Endothelial cell of umbilical vein (primary cell): ENCODE results near the gene DIAPH3.

Experiments
- EZH2 ChIP-seq: IDR thresholded peaks from 2 replicates; pipeline ENCODE4 v1.6.1; 2012; ENCODE audit warnings: borderline replicate concordance, low read depth, mild to moderate bottlenecking, moderate library complexity, low read length, inconsistent platforms; ENCODE audit not compliant: severe bottlenecking
- POLR2AphosphoS5 ChIP-seq: IDR thresholded peaks from 2 replicates; pipeline ENCODE4 v1.6.1; 2012; ENCODE audit warnings: low read depth, mild to moderate bottlenecking, control low read depth, low read length, moderate library complexity; ENCODE audit not compliant: insufficient read depth
- TF ChIP-seq, protein P1 (sequence below), 2 donors: IDR thresholded peaks; 1 replicate in 1 of 2; 2 replicates in 1 of 2; pipeline ENCODE4 v1.5.1; 2011; ENCODE audit warnings: low read length in 2 of 2, mild to moderate bottlenecking in 2 of 2, moderate library complexity in 2 of 2, control low read depth in 1 of 2, inconsistent platforms in 1 of 2, low read depth in 1 of 2; ENCODE audit not compliant: insufficient read depth in 1 of 2; ENCODE audit errors: extremely low read depth in 1 of 2

- TF ChIP-seq, protein P1, sequence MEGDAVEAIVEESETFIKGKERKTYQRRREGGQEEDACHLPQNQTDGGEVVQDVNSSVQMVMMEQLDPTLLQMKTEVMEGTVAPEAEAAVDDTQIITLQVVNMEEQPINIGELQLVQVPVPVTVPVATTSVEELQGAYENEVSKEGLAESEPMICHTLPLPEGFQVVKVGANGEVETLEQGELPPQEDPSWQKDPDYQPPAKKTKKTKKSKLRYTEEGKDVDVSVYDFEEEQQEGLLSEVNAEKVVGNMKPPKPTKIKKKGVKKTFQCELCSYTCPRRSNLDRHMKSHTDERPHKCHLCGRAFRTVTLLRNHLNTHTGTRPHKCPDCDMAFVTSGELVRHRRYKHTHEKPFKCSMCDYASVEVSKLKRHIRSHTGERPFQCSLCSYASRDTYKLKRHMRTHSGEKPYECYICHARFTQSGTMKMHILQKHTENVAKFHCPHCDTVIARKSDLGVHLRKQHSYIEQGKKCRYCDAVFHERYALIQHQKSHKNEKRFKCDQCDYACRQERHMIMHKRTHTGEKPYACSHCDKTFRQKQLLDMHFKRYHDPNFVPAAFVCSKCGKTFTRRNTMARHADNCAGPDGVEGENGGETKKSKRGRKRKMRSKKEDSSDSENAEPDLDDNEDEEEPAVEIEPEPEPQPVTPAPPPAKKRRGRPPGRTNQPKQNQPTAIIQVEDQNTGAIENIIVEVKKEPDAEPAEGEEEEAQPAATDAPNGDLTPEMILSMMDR (IDR thresholded peaks at IDR 0.05; ENCODE audit: extremely low read depth in 1 of 2, insufficient read depth in 1 of 2, low read depth in 1 of 2, low read length in 2 of 2): no peak
- TF ChIP-seq EZH2 (no peak), POLR2AphosphoS5 (no peak)
Measured at GRCh38 chr13:60114499-60115028, 49.2 kb downstream of the DIAPH3 start.
